MM.1S (cell line): ENCODE results near the gene WDR37.

Source experiments
- DNase-seq: peaks from one replicate; pipeline ENCODE4 v3.0.0-alpha.2; 2015
- H2AFZ ChIP-seq: fragments of 300-600 bp; sonication (generic); 2 replicates; pipeline ENCODE4 v1.6.0; 2016; ENCODE audit warnings: antibody characterized with exemption, low read length
- H3F3A ChIP-seq: fragments of 300-600 bp; sonication (generic); 2 replicates; pipeline ENCODE4 v1.6.1; 2016; ENCODE audit warnings: mild to moderate bottlenecking, antibody characterized with exemption, low read length, moderate library complexity, mixed read lengths; ENCODE audit not compliant: insufficient read depth
- H3K27ac ChIP-seq: fragments of 300-600 bp; sonication (generic); 2 replicates; pipeline ENCODE4 v1.5.1; 2016; ENCODE audit warnings: mild to moderate bottlenecking, low read length
- H3K27me3 ChIP-seq: fragments of 300-600 bp; sonication (generic); replicated peaks from 2 replicates; pipeline ENCODE4 v1.6.0; 2016; ENCODE audit warnings: low read length; ENCODE audit not compliant: insufficient read depth
- H3K36me3 ChIP-seq: fragments of 300-600 bp; sonication (generic); replicated peaks from 2 replicates; pipeline ENCODE4 v1.6.1; 2016; ENCODE audit warnings: mild to moderate bottlenecking, low read length, mixed read lengths; ENCODE audit not compliant: insufficient read depth
- H3K4me1 ChIP-seq: fragments of 300-600 bp; sonication (generic); 2 replicates; pipeline ENCODE4 v1.6.1; 2016; ENCODE audit warnings: low read length, mixed read lengths
- H3K4me2 ChIP-seq: fragments of 300-600 bp; sonication (generic); 2 replicates; pipeline ENCODE4 v1.6.0; 2016; ENCODE audit warnings: low read depth, low read length
- H3K4me3 ChIP-seq: fragments of 300-600 bp; sonication (generic); 2 replicates; pipeline ENCODE4 v1.5.1; 2016; ENCODE audit warnings: low read length, mixed read lengths
- H3K79me2 ChIP-seq: fragments of 300-600 bp; sonication (generic); 2 replicates; pipeline ENCODE4 v1.6.1; 2016; ENCODE audit warnings: mixed run types, low read length, mixed read lengths
- H3K9ac ChIP-seq: fragments of 300-600 bp; sonication (generic); 2 replicates; pipeline ENCODE4 v1.6.1; 2016; ENCODE audit warnings: low read length, mixed read lengths
- H3K9me2 ChIP-seq: fragments of 300-600 bp; sonication (generic); replicated peaks from 2 replicates; pipeline ENCODE4 v1.6.1; 2016; ENCODE audit warnings: mild to moderate bottlenecking, low read length, mixed read lengths; ENCODE audit not compliant: insufficient read depth
- H3K9me3 ChIP-seq: fragments of 300-600 bp; sonication (generic); replicated peaks from 2 replicates; pipeline ENCODE4 v1.6.1; 2016; ENCODE audit warnings: mild to moderate bottlenecking, low read length, mixed read lengths; ENCODE audit not compliant: insufficient read depth
- H4K20me1 ChIP-seq: fragments of 300-600 bp; sonication (generic); 2 replicates; pipeline ENCODE4 v1.6.1; 2016; ENCODE audit warnings: mild to moderate bottlenecking, low read length, moderate library complexity, mixed read lengths; ENCODE audit not compliant: insufficient read depth
- CTCF ChIP-seq: fragments of 300-600 bp; sonication (generic); IDR thresholded peaks from 2 replicates; pipeline ENCODE4 v1.5.1; 2016; ENCODE audit warnings: antibody characterized with exemption, low read length, mixed read lengths
- EZH2 ChIP-seq: fragments of 300-600 bp; sonication (generic); optimal IDR thresholded peaks from 2 replicates; pipeline ENCODE3; 2017; ENCODE audit warnings: low read depth, mild to moderate bottlenecking, antibody characterized with exemption, low read length, mixed read lengths
- EZH2phosphoT487 ChIP-seq: fragments of 300-600 bp; sonication (generic); IDR thresholded peaks from 2 replicates; pipeline ENCODE4 v1.6.1; 2018; ENCODE audit warnings: antibody characterized with exemption, low read length

Gene WDR37

GRCh38 chr10:1147810-1148209 lies 91.6 kb downstream of the WDR37 start:
- H3K27me3 ChIP-seq, result no peaks in the 10 kb centered on the region
- DNase-seq, result no peak

GRCh38 chr10:1148855-1149605 lies 92.8 kb downstream of the WDR37 start:
- TF ChIP-seq CTCF, result no peak
- TF ChIP-seq EZH2, result no peak
- no peak for TF ChIP-seq EZH2phosphoT487
- no peaks in the 10 kb centered on the region for H3K27me3 ChIP-seq
- no peak overlapping the region for H3K9ac ChIP-seq
- no peaks in the 10 kb centered on the region for H3K9me3 ChIP-seq
- no peak for DNase-seq
- H3K9me2 ChIP-seq, result no peaks in the 10 kb centered on the region
- H2AFZ ChIP-seq, result no peak overlapping the region
- H3F3A ChIP-seq, result no peaks in the 10 kb centered on the region
- no peaks in the 10 kb centered on the region for H3K36me3 ChIP-seq
- H3K4me3 ChIP-seq, result no peak overlapping the region
- no peak overlapping the region for H3K27ac ChIP-seq
- H3K79me2 ChIP-seq, result no peaks in the 10 kb centered on the region
- no peaks in the 10 kb centered on the region for H4K20me1 ChIP-seq
- H3K4me1 ChIP-seq, result no peaks in the 10 kb centered on the region
- no peak overlapping the region for H3K4me2 ChIP-seq

More at GRCh38 chr10:1147810-1148209, 91.6 kb downstream of the WDR37 start:
- Histone ChIP-seq H3K9ac (no peak overlapping the region), H3K36me3 (no peaks in the 10 kb centered on the region), H3K9me2 (no peaks in the 10 kb centered on the region), H3K9me3 (no peaks in the 10 kb centered on the region), H3K4me1 (no peaks in the 10 kb centered on the region), H3K4me2 (no peak overlapping the region), H4K20me1 (no peaks in the 10 kb centered on the region), H3K4me3 (no peak overlapping the region), H3K79me2 (no peaks in the 10 kb centered on the region), H2AFZ (no peak overlapping the region), H3F3A (no peaks in the 10 kb centered on the region), H3K27ac (no peak overlapping the region)
- TF ChIP-seq EZH2, result no peak
- no peak for TF ChIP-seq EZH2phosphoT487
- no peak for TF ChIP-seq CTCF

- Histone ChIP-seq H3K27ac (no peak overlapping the region), H3K4me2 (no peak overlapping the region), H3K9ac (no peak overlapping the region), H3F3A (no peaks in the 10 kb centered on the region), H3K9me2 (no peaks in the 10 kb centered on the region), H3K4me1 (no peaks in the 10 kb centered on the region), H3K4me3 (no peak overlapping the region), H3K36me3 (no peaks in the 10 kb centered on the region), H3K9me3 (no peaks in the 10 kb centered on the region), H3K27me3 (no peaks in the 10 kb centered on the region), H2AFZ (no peak overlapping the region), H3K79me2 (no peaks in the 10 kb centered on the region), H4K20me1 (no peaks in the 10 kb centered on the region)
- no peak for DNase-seq
- TF ChIP-seq EZH2phosphoT487, result no peak
These were observed 93.8 kb downstream of the WDR37 start for GRCh38 chr10:1149793-1150637.
